Mesothelial cell of epicardium (in vitro differentiated cells): ENCODE data around the gene KIF4A. TPM values are rescaled to one million over a fixed set of nuclear protein-coding genes. Genes with fewer than 3 reads are reported as not detected.
"Not testable (repeated sequence)": the region's sequence is repeated elsewhere in the genome, so short reads cannot be mapped to it uniquely, and the experiment has no call there.

Source experiments
- DNase-seq, 2 experiments: peaks; one replicate each; pipeline ENCODE4 v3.0.0; 2021; ENCODE audit warnings: low spot score in 2 of 2; ENCODE audit not compliant: unreplicated experiment in 2 of 2
- H3K27ac Mint-ChIP-seq: 2 replicates; pipeline ENCODE4 v1.8.0; 2021; ENCODE audit warnings: mixed read lengths
- H3K27me3 Mint-ChIP-seq: 2 replicates; pipeline ENCODE4 v1.8.0; 2021; ENCODE audit warnings: low read depth, mixed read lengths
- H3K36me3 Mint-ChIP-seq: 2 replicates; pipeline ENCODE4 v1.8.0; 2021; ENCODE audit warnings: mixed read lengths
- H3K4me1 Mint-ChIP-seq: 2 replicates; pipeline ENCODE4 v1.8.0; 2021; ENCODE audit warnings: mixed read lengths
- H3K4me3 Mint-ChIP-seq: 2 replicates; pipeline ENCODE4 v1.8.0; 2021; ENCODE audit warnings: mild to moderate bottlenecking, moderate library complexity, mixed read lengths
- H3K9me3 Mint-ChIP-seq: 2 replicates; pipeline ENCODE4 v1.8.0; 2021; ENCODE audit warnings: mixed read lengths
- total RNA-seq: library from RNA; stranded (reverse); gene quantifications from 3 replicates; pipeline ENCODE4 v1.2.1, GENCODE V29; 2021
- TF ChIP-seq, protein P1 (sequence below): fragments of 200-600 bp; sonication (generic); IDR thresholded peaks from one replicate; pipeline ENCODE4 v1.5.0; 2021; ENCODE audit warnings: antibody characterized with exemption; ENCODE audit not compliant: unreplicated experiment

KIF4A gene, protein sequence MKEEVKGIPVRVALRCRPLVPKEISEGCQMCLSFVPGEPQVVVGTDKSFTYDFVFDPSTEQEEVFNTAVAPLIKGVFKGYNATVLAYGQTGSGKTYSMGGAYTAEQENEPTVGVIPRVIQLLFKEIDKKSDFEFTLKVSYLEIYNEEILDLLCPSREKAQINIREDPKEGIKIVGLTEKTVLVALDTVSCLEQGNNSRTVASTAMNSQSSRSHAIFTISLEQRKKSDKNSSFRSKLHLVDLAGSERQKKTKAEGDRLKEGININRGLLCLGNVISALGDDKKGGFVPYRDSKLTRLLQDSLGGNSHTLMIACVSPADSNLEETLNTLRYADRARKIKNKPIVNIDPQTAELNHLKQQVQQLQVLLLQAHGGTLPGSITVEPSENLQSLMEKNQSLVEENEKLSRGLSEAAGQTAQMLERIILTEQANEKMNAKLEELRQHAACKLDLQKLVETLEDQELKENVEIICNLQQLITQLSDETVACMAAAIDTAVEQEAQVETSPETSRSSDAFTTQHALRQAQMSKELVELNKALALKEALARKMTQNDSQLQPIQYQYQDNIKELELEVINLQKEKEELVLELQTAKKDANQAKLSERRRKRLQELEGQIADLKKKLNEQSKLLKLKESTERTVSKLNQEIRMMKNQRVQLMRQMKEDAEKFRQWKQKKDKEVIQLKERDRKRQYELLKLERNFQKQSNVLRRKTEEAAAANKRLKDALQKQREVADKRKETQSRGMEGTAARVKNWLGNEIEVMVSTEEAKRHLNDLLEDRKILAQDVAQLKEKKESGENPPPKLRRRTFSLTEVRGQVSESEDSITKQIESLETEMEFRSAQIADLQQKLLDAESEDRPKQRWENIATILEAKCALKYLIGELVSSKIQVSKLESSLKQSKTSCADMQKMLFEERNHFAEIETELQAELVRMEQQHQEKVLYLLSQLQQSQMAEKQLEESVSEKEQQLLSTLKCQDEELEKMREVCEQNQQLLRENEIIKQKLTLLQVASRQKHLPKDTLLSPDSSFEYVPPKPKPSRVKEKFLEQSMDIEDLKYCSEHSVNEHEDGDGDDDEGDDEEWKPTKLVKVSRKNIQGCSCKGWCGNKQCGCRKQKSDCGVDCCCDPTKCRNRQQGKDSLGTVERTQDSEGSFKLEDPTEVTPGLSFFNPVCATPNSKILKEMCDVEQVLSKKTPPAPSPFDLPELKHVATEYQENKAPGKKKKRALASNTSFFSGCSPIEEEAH
- 12.2 to 13.1 TPM (median 12.7 TPM) in 3 replicates for total RNA-seq

DNA sequence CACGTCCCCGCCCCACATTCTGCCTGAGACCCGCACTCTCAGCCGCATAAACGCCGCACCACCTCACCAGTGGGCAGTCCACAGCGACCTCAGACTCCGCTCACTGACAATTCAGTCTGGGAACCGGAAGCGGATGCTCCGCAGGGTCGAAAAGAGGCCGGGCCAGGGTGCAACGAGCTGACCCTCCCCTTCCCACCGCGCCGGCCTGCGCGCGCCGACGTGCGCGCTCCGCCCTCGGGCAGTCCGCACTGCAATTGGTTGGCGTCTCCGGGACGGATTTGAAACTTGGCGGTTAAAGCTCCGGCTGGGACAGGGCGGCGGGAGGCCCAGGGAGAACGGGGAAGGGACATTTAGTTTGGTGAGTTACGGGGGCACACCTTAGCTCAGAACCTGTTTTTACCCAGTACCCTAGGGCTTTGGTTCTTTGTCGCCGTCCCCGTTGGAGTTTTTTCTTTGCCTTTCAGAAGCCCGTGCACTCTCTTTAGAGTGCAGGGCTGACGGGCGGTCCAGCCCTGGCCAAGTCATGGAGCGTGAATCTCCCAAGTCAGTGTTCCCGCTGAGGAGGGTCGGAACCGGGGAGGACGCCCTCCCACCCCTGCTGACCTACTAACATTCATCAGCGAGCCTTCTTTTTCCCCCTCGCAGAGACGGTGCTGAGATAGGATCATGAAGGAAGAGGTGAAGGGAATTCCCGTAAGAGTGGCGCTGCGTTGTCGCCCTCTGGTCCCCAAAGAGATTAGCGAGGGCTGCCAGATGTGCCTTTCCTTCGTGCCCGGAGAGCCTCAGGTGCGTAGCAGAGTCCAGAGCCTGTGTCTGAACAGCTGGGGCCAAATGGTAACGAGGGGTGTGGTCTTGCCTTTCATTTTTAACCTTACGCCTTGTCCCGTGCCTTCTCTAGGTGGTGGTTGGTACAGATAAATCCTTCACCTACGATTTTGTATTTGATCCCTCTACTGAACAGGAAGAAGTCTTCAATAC lies at the start of gene KIF4A, which contains the start of gene PDZD11:
TSS of gene KIF4A (plus strand) at position 312 of the 978 bp plus-strand sequence. CDS start at position 667, 355 bp downstream.
TSS of gene PDZD11 (minus strand) at position 135 of the 978 bp plus-strand sequence. CDS start 586 bp downstream, outside the sequence.
- peak; percentile 49 to 72 for DNase-seq
- Mint-ChIP-seq H3K9me3 (peaks cover 3% of the 10 kb centered on the region), H3K4me1 (peaks cover 22% of the 10 kb centered on the region), H3K27ac (peak within 1 kb of the TSS; percentile 81), H3K27me3 (no peaks in the 10 kb centered on the region), H3K36me3 (peaks cover 5% of the 10 kb centered on the region), H3K4me3 (peak within 1 kb of the TSS; percentile 91)
- TF ChIP-seq, protein P1, sequence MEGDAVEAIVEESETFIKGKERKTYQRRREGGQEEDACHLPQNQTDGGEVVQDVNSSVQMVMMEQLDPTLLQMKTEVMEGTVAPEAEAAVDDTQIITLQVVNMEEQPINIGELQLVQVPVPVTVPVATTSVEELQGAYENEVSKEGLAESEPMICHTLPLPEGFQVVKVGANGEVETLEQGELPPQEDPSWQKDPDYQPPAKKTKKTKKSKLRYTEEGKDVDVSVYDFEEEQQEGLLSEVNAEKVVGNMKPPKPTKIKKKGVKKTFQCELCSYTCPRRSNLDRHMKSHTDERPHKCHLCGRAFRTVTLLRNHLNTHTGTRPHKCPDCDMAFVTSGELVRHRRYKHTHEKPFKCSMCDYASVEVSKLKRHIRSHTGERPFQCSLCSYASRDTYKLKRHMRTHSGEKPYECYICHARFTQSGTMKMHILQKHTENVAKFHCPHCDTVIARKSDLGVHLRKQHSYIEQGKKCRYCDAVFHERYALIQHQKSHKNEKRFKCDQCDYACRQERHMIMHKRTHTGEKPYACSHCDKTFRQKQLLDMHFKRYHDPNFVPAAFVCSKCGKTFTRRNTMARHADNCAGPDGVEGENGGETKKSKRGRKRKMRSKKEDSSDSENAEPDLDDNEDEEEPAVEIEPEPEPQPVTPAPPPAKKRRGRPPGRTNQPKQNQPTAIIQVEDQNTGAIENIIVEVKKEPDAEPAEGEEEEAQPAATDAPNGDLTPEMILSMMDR: no peak

DNA sequence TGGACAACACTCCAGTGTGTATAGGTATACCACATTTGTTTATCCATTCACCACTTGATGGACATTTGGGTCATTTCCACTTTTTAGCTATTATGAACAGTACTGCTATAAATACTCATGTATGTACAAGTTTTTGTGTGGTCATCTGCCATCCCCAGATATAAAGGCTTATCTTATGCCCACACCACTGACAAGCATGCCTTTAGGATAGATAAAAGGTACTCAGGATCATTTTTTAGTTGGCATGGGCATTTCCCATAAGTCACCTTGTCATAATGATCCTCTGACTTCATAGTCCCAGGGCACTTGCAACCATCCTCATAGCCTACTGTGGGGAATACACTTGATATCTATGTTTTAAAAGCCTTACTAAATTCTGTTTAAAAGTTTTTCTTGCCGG lies 49.2 kb upstream of the KIF4A start:
- no peak overlapping the region for H3K4me3 Mint-ChIP-seq
- H3K9me3 Mint-ChIP-seq: peaks cover 11% of the 10 kb centered on the region
- peaks cover 6% of the 10 kb centered on the region for H3K27me3 Mint-ChIP-seq
- H3K27ac Mint-ChIP-seq: no peak overlapping the region
- DNase-seq: no peak
- H3K36me3 Mint-ChIP-seq: no peaks in the 10 kb centered on the region
- no peaks in the 10 kb centered on the region for H3K4me1 Mint-ChIP-seq
- TF ChIP-seq, protein P1: no peak

DNA sequence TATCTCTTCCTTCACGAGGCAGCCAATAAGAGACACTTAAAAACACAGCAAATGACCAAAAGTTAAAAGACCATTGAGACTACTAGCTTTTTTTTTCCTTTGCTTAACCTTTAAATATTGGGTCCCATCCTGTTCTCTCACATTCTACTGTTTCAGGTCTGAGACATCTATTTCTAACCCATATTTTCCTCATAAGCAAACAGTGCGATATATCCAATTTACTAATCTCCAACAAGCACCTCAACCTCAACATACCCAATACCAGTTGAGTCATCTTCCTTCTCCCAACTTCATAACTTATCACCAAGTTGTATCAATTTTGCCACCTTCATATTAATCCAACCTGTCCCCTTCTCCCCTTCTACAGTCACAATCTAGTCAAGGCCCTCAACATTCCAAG lies 48.4 kb upstream of the KIF4A start:
- H3K36me3 Mint-ChIP-seq: no peaks in the 10 kb centered on the region
- peaks cover 4% of the 10 kb centered on the region for H3K27me3 Mint-ChIP-seq
- H3K9me3 Mint-ChIP-seq: peaks cover 11% of the 10 kb centered on the region
- no peak overlapping the region for H3K27ac Mint-ChIP-seq
- TF ChIP-seq, protein P1: no peak
- DNase-seq: no peak
- H3K4me1 Mint-ChIP-seq: no peaks in the 10 kb centered on the region
- no peak overlapping the region for H3K4me3 Mint-ChIP-seq

DNA sequence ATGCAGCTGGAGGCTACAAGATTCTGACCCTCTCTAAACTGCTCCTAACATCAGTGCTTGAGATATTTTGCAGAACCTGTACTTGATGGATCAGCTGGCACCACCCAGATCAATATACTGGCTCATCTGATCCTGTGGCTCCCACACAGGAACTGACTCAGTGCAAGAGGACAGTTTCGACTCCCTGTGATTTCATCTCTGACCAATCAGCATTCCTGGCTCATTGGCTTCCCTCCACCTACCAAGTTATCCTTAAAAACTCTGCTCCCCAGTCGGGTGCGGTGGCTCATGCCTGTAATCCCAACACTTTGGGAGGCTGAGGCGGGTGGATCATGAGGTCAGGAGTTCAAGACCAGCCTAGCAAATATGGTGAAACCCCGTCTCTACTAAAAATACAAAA lies 46.3 kb upstream of the KIF4A start:
- H3K36me3 Mint-ChIP-seq, H3K27me3 Mint-ChIP-seq, H3K9me3 Mint-ChIP-seq, DNase-seq, H3K4me3 Mint-ChIP-seq, H3K4me1 Mint-ChIP-seq, H3K27ac Mint-ChIP-seq: not testable (repeated sequence)

DNA sequence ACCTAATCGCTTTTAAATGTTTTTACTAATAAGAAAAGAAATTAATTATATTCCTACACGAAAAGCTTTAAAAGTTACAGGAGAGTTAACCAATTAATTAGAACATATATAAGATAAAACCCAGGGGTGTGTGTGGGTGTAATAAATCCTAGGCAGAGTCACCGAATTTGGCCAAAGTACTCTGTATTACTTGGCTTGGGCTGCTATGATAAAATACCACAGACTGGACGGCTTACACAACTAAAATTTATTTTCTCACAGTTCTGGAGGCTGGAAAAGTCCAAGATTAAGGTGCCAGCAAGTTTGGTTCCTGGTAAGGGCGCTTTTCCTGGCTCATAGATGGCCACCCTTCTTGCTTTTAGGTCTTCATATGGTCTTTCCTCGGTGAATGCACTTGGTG lies 45.0 kb upstream of the KIF4A start:
- no peaks in the 10 kb centered on the region for H3K4me1 Mint-ChIP-seq
- no peak overlapping the region for H3K27ac Mint-ChIP-seq
- peaks cover 9% of the 10 kb centered on the region for H3K9me3 Mint-ChIP-seq
- H3K27me3 Mint-ChIP-seq: peaks cover 4% of the 10 kb centered on the region
- TF ChIP-seq, protein P1: no peak
- H3K36me3 Mint-ChIP-seq: no peaks in the 10 kb centered on the region
- DNase-seq: no peak
- H3K4me3 Mint-ChIP-seq: no peak overlapping the region
